ENCODE data around the gene FARSA.

Gene FARSA

GRCh38 chr19:12872941-12873890, 60.3 kb downstream of the FARSA start:
- no peak overlapping the region for H3K27ac ChIP-seq
- no peak for DNase-seq (ENCODE audit: low read depth, low spot score)
